Natural killer cell (primary cell): ENCODE measurements around the gene ZBTB18. TPM values are rescaled to one million over a fixed set of nuclear protein-coding genes. Genes with fewer than 3 reads are reported as not detected.
A peak's percentile ranks its signal among the peaks of the same experiment; 100 is the strongest.

Source experiments
- ATAC-seq, 3 donors: fragments of 150-1000 bp in 2 of 3; fragments of 200-7000 bp in 1 of 3; cut with Tn5 transposase; 1 replicate in 1 of 3; 2 replicates in 2 of 3; pipeline ENCODE4 v1.10.0; 2021; ENCODE audit warnings: mild to moderate bottlenecking in 2 of 3, moderate library complexity in 2 of 3
- DNase-seq, 2 donors: peaks; one replicate each; pipeline versions ENCODE4 v3.0.0 to v3.0.0-alpha.2; 2013 to 2021; ENCODE audit warnings: mixed read lengths in 1 of 2
- H3K27ac ChIP-seq: one replicate; pipeline ENCODE4 v1.5.1; 2013; ENCODE audit warnings: mild to moderate bottlenecking, low read length
- H3K27me3 ChIP-seq: one replicate; pipeline ENCODE4 v1.6.1; 2013; ENCODE audit warnings: low read length; ENCODE audit not compliant: control insufficient read depth, insufficient read depth
- H3K36me3 ChIP-seq: one replicate; pipeline ENCODE4 v1.6.1; 2013; ENCODE audit warnings: low read length; ENCODE audit not compliant: control insufficient read depth, insufficient read depth
- H3K4me1 ChIP-seq: one replicate; pipeline ENCODE4 v1.6.1; 2013; ENCODE audit warnings: low read length; ENCODE audit not compliant: control insufficient read depth, insufficient read depth
- H3K4me3 ChIP-seq: one replicate; pipeline ENCODE4 v1.5.1; 2013; ENCODE audit warnings: low read length
- H3K9me3 ChIP-seq: one replicate; pipeline ENCODE4 v1.6.1; 2013; ENCODE audit warnings: low read length; ENCODE audit not compliant: control insufficient read depth, insufficient read depth
- H3K27ac Mint-ChIP-seq, 2 donors: one replicate each; pipeline ENCODE4 v1.8.0; 2022; ENCODE audit warnings: mild to moderate bottlenecking in 2 of 2, mixed read lengths in 2 of 2, moderate library complexity in 1 of 2
- H3K27me3 Mint-ChIP-seq, 2 donors: one replicate each; pipeline ENCODE4 v1.8.0; 2022; ENCODE audit warnings: low read depth in 2 of 2, mixed read lengths in 2 of 2
- H3K36me3 Mint-ChIP-seq: one replicate; pipeline ENCODE4 v1.8.0; 2022; ENCODE audit warnings: mixed read lengths
- H3K4me1 Mint-ChIP-seq, 2 donors: one replicate each; pipeline ENCODE4 v1.8.0; 2022; ENCODE audit warnings: mixed read lengths in 2 of 2
- H3K4me3 Mint-ChIP-seq: one replicate; pipeline ENCODE4 v1.8.0; 2022; ENCODE audit warnings: mild to moderate bottlenecking, moderate library complexity, mixed read lengths
- H3K9me3 Mint-ChIP-seq, 2 donors: one replicate each; pipeline ENCODE4 v1.8.0; 2022; ENCODE audit warnings: mixed read lengths in 2 of 2
- CTCF ChIP-seq: fragments of 200-600 bp; IDR thresholded peaks from one replicate; pipeline ENCODE4 v1.8.0; 2022; ENCODE audit warnings: antibody characterized with exemption
- WGBS: methylation state at CpG from one replicate; pipeline ENCODE4 v1.1.7; 2013; ENCODE audit warnings: missing lambda C conversion rate; ENCODE audit not compliant: insufficient coverage; 5-methylcytosine and 5-hydroxymethylcytosine counted together
- intact Hi-C: fragments of 100-400 bp; cut with micrococcal nuclease; formaldehyde crosslinking; loops from one replicate; pipeline ENCODE4 v1.14.2; 2022
- total RNA-seq, 4 donors: library from RNA; stranded (reverse); fragments of 120-200 nt in 1 of 4; gene quantifications; one replicate each; pipeline versions ENCODE4 v1.2.3 to v1.2.4, GENCODE V29; 2013 to 2022

The ZBTB18 gene
- total RNA-seq, 3 donors from 2014 or later (not counting 1 experiment from before 2014, with no cell fraction given), result 12.6 to 18.2 (median 14.0) TPM

- H3K27me3 ChIP-seq, result no peaks in the 10 kb centered on the region
- peaks cover 15% of the 10 kb centered on the region for H3K4me1 ChIP-seq
- H3K27ac Mint-ChIP-seq, result peak overlapping the region; percentile 94 to 97
- WGBS, result 15% methylated on average over 13 of the region's 13 CpGs
- intact Hi-C loops, result loop anchor here (1.0 to 10.0 kb wide), 5 partner anchors 28 to 792 kb away; partner anchors contain the start of gene CEP170
- H3K36me3 Mint-ChIP-seq, result no peaks in the 10 kb centered on the region
- peak overlapping the region; percentile 100 for H3K27ac ChIP-seq
- DNase-seq (peak in 1 of 2 donors; percentile 62), ATAC-seq (no peak)
- H3K4me1 Mint-ChIP-seq, result peaks cover 25 to 35% of the 10 kb centered on the region in 2 donors
- H3K4me3 Mint-ChIP-seq, result peak overlapping the region; percentile 97
- no peaks in the 10 kb centered on the region for H3K9me3 ChIP-seq
- no peaks in the 10 kb centered on the region for H3K9me3 Mint-ChIP-seq
- peak overlapping the region; percentile 99 for H3K4me3 ChIP-seq
- peaks cover 7 to 30% of the 10 kb centered on the region in 2 donors for H3K27me3 Mint-ChIP-seq
- no peaks in the 10 kb centered on the region for H3K36me3 ChIP-seq
- no peak for TF ChIP-seq CTCF
Observed at GRCh38 chr1:244046907-244047611, 4.0 kb upstream of the ZBTB18 start.

DNA sequence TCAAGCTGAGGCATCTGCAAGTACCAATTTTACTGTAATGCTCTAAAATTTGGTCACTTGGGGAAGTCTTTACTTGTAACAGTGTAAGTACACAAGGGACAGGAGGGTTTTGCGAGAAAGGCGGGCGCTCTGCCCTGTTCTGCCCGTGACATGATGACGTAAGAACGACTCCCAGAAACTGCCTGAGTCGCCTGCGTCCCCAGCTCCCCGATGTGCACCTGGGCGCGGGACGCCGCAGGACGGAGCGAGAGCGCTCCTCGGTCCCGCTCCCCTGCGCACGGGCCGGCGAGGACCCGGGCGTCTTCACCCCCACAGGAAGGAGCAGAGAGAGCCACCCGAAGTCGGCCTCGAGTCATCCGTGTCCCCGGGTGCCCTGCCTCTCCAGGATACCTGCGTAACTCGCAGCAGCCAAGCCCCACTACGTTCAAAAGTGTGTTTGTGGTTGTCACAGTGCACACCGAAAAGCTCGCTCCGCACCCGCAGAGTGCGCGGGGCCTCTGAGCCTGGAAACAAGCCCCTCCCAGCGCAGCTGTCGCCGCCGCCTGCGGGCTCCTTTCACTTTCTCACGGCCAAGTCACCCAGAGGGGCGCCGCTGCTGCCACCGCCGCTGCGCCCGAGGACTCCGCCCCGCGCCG lies 3.3 kb upstream of the ZBTB18 start:
- Mint-ChIP-seq H3K27me3 (peaks cover 4 to 30% of the 10 kb centered on the region in 2 donors), H3K27ac (peak overlapping the region; percentile 94 to 97), H3K9me3 (no peaks in the 10 kb centered on the region), H3K4me3 (peak overlapping the region; percentile 97), H3K4me1 (peaks cover 25 to 35% of the 10 kb centered on the region in 2 donors), H3K36me3 (no peaks in the 10 kb centered on the region)
- peaks cover 15% of the 10 kb centered on the region for H3K4me1 ChIP-seq
- H3K27ac ChIP-seq, result peak overlapping the region; percentile 100
- ATAC-seq (peak in 2 of 3 donors; percentile 20 to 45), DNase-seq (peak in 1 of 2 donors; percentile 90)
- peak overlapping the region; percentile 99 for H3K4me3 ChIP-seq
- whole genome bisulfite sequencing, result under 1% methylated on average over 54 of the region's 54 CpGs
- H3K9me3 ChIP-seq, result no peaks in the 10 kb centered on the region
- no peaks in the 10 kb centered on the region for H3K27me3 ChIP-seq
- no peaks in the 10 kb centered on the region for H3K36me3 ChIP-seq
- intact Hi-C loops, result loop anchor here (1.0 to 10.0 kb wide), 6 partner anchors 28 to 793 kb away; partner anchors contain the start of gene CEP170
- TF ChIP-seq CTCF, result no peak

GRCh38 chr1:244048256-244049161 lies 2.6 kb upstream of the ZBTB18 start:
- Mint-ChIP-seq H3K9me3 (no peaks in the 10 kb centered on the region), H3K4me1 (peaks cover 25 to 35% of the 10 kb centered on the region in 2 donors), H3K4me3 (peak overlapping the region; percentile 97), H3K27ac (peak overlapping the region; percentile 94 to 97), H3K36me3 (no peaks in the 10 kb centered on the region), H3K27me3 (peaks cover 4 to 30% of the 10 kb centered on the region in 2 donors)
- no peaks in the 10 kb centered on the region for H3K9me3 ChIP-seq
- under 1% methylated on average over 59 of the region's 109 CpGs for WGBS
- peak; percentile 80 to 94 (median 85) for ATAC-seq
- intact Hi-C loops, result loop anchor here (2.0 to 10.0 kb wide), 3 partner anchors 201 to 274 kb away; no protein-coding TSS in a partner anchor
- peaks cover 15% of the 10 kb centered on the region for H3K4me1 ChIP-seq
- no peaks in the 10 kb centered on the region for H3K36me3 ChIP-seq
- peak overlapping the region; percentile 99 for H3K4me3 ChIP-seq
- peak overlapping the region; percentile 100 for H3K27ac ChIP-seq
- peak; percentile 41 to 98 for DNase-seq
- no peaks in the 10 kb centered on the region for H3K27me3 ChIP-seq
- TF ChIP-seq CTCF, result no peak
